H9 (cell line): ENCODE data around the gene BAIAP2L1. TPM values are rescaled to one million over a fixed set of nuclear protein-coding genes. Genes with fewer than 3 reads are reported as not detected.
A peak's percentile ranks its signal among the peaks of the same experiment; 100 is the strongest.

Source experiments
- DNase-seq: peaks from one replicate; pipeline ENCODE4 v3.0.0-alpha.2; 2017
- H2AFZ ChIP-seq: one replicate; pipeline ENCODE4 v1.6.1; 2013; ENCODE audit warnings: mild to moderate bottlenecking, low read length, control low read depth, moderate library complexity
- H2AK5ac ChIP-seq: 2 replicates; pipeline ENCODE4 v1.6.1; 2013; ENCODE audit warnings: low read length, control low read depth, mixed read lengths; ENCODE audit not compliant: insufficient read length
- H2BK120ac ChIP-seq: one replicate; pipeline ENCODE4 v1.6.1; 2013; ENCODE audit warnings: low read depth, mild to moderate bottlenecking, low read length, control low read depth, inconsistent platforms; ENCODE audit not compliant: poor library complexity, severe bottlenecking
- H2BK12ac ChIP-seq: 2 replicates; pipeline ENCODE4 v1.6.1; 2013; ENCODE audit warnings: low read length, control low read depth, mixed read lengths, low read depth; ENCODE audit not compliant: insufficient read length
- H2BK15ac ChIP-seq: 2 replicates; pipeline ENCODE4 v1.6.1; 2013; ENCODE audit warnings: low read depth, low read length, control low read depth
- H2BK20ac ChIP-seq: one replicate; pipeline ENCODE4 v1.6.1; 2013; ENCODE audit warnings: low read depth, mild to moderate bottlenecking, low read length, control low read depth, inconsistent platforms; ENCODE audit not compliant: poor library complexity, severe bottlenecking
- H2BK5ac ChIP-seq: 2 replicates; pipeline ENCODE4 v1.6.1; 2013; ENCODE audit warnings: low read length, control low read depth, mixed read lengths; ENCODE audit not compliant: insufficient read length
- H3K14ac ChIP-seq: 2 replicates; pipeline ENCODE4 v1.6.1; 2013; ENCODE audit warnings: low read length, control low read depth; ENCODE audit not compliant: insufficient read depth
- H3K18ac ChIP-seq: 2 replicates; pipeline ENCODE4 v1.6.1; 2013; ENCODE audit warnings: low read depth, mild to moderate bottlenecking, mixed read lengths, low read length, control low read depth; ENCODE audit not compliant: insufficient read length
- H3K23ac ChIP-seq: 2 replicates; pipeline ENCODE4 v1.6.1; 2013; ENCODE audit warnings: low read length, control low read depth, mixed read lengths, low read depth; ENCODE audit not compliant: insufficient read length
- H3K23me2 ChIP-seq: 2 replicates; pipeline ENCODE4 v1.6.1; 2013; ENCODE audit warnings: low read depth, mild to moderate bottlenecking, mixed read lengths, low read length, control low read depth; ENCODE audit not compliant: insufficient read length, poor library complexity, severe bottlenecking
- H3K27ac ChIP-seq: 2 replicates; pipeline ENCODE4 v1.5.1; 2013; ENCODE audit warnings: low read length, control low read depth, mixed read lengths, low read depth; ENCODE audit not compliant: insufficient read length
- H3K27me3 ChIP-seq: 2 replicates; pipeline ENCODE4 v1.6.1; 2013; ENCODE audit warnings: low read length, control low read depth, inconsistent platforms; ENCODE audit not compliant: insufficient read depth
- H3K4ac ChIP-seq: 2 replicates; pipeline ENCODE4 v1.6.1; 2013; ENCODE audit warnings: low read depth, mild to moderate bottlenecking, control low read depth, inconsistent platforms, low read length, moderate library complexity
- H3K4me1 ChIP-seq: 2 replicates; pipeline ENCODE4 v1.6.1; 2013; ENCODE audit warnings: low read length, control low read depth, inconsistent platforms; ENCODE audit not compliant: insufficient read depth
- H3K4me2 ChIP-seq: 2 replicates; pipeline ENCODE4 v1.6.1; 2013; ENCODE audit warnings: low read length, control low read depth, mixed read lengths; ENCODE audit not compliant: insufficient read length, insufficient read depth
- H3K56ac ChIP-seq: 2 replicates; pipeline ENCODE4 v1.6.1; 2013; ENCODE audit warnings: low read depth, mild to moderate bottlenecking, mixed read lengths, low read length, control low read depth; ENCODE audit not compliant: insufficient read length
- H3K79me1 ChIP-seq: 2 replicates; pipeline ENCODE4 v1.6.1; 2013; ENCODE audit warnings: low read depth, mild to moderate bottlenecking, moderate library complexity, low read length, control low read depth, inconsistent platforms; ENCODE audit not compliant: insufficient read depth, poor library complexity, severe bottlenecking
- H3K79me2 ChIP-seq: 2 replicates; pipeline ENCODE4 v1.6.1; 2013; ENCODE audit warnings: low read length, control low read depth, inconsistent platforms; ENCODE audit not compliant: insufficient read depth
- H3K9ac ChIP-seq: 2 replicates; pipeline ENCODE4 v1.6.1; 2013; ENCODE audit warnings: low read length, control low read depth, mixed read lengths; ENCODE audit not compliant: insufficient read length; ENCODE audit errors: extremely low read depth
- H3K9me3 ChIP-seq: one replicate; pipeline ENCODE4 v1.6.1; 2013; ENCODE audit warnings: low read depth, low read length, inconsistent platforms; ENCODE audit not compliant: control insufficient read depth
- H3T11ph ChIP-seq: one replicate; pipeline ENCODE4 v1.6.1; 2013; ENCODE audit warnings: mild to moderate bottlenecking, low read length, control low read depth, inconsistent platforms
- H4K20me1 ChIP-seq: one replicate; pipeline ENCODE4 v1.6.1; 2013; ENCODE audit not compliant: control insufficient read depth, insufficient read length, insufficient read depth
- H4K5ac ChIP-seq: 2 replicates; pipeline ENCODE4 v1.6.1; 2013; ENCODE audit warnings: low read depth, mild to moderate bottlenecking, mixed read lengths, low read length, control low read depth; ENCODE audit not compliant: insufficient read length
- H4K8ac ChIP-seq: replicated peaks from 2 replicates; pipeline ENCODE4 v1.6.1; 2013; ENCODE audit warnings: low read length, control low read depth, mixed read lengths, low read depth; ENCODE audit not compliant: insufficient read length
- H4K91ac ChIP-seq: 2 replicates; pipeline ENCODE4 v1.6.1; 2013; ENCODE audit warnings: low read depth, mild to moderate bottlenecking, moderate library complexity, mixed read lengths, low read length, control low read depth; ENCODE audit not compliant: insufficient read length
- H3K27ac Mint-ChIP-seq, 3 experiments: 2 replicates in 2 of 3; 3 replicates in 1 of 3; pipeline ENCODE4 v1.8.0; 2020 to 2021; ENCODE audit warnings: mixed read lengths in 3 of 3, mild to moderate bottlenecking in 1 of 3, moderate library complexity in 1 of 3
- H3K27me3 Mint-ChIP-seq: 2 replicates; pipeline ENCODE4 v1.8.0; 2021; ENCODE audit warnings: low read depth, mild to moderate bottlenecking, moderate library complexity, mixed read lengths
- H3K36me3 Mint-ChIP-seq, 3 experiments: 2 replicates in 2 of 3; 3 replicates in 1 of 3; pipeline ENCODE4 v1.8.0; 2020 to 2021; ENCODE audit warnings: low read depth in 3 of 3, mixed read lengths in 3 of 3; ENCODE audit not compliant: insufficient read depth in 1 of 3
- H3K4me1 Mint-ChIP-seq, 2 experiments: 2 replicates each; pipeline ENCODE4 v1.8.0; 2020; ENCODE audit warnings: mixed read lengths in 2 of 2
- H3K4me3 Mint-ChIP-seq, 2 experiments: 2 replicates in 1 of 2; 3 replicates in 1 of 2; pipeline ENCODE4 v1.8.0; 2020 to 2021; ENCODE audit warnings: mild to moderate bottlenecking in 2 of 2, mixed read lengths in 2 of 2, moderate library complexity in 1 of 2
- H3K9me3 Mint-ChIP-seq, 2 experiments: 2 replicates in 1 of 2; 3 replicates in 1 of 2; pipeline ENCODE4 v1.8.0; 2020; ENCODE audit warnings: mild to moderate bottlenecking in 2 of 2, mixed read lengths in 2 of 2, moderate library complexity in 1 of 2
- CTCF ChIP-seq: fragments of 200-600 bp; sonication (generic); conservative IDR thresholded peaks from 3 replicates; pipeline ENCODE4 v1.8.0; 2021; ENCODE audit warnings: antibody characterized with exemption, mild to moderate bottlenecking
- WGBS: extraction: QIAGEN DNeasy Blood & Tissue Kit; methylation state at CpG from one replicate; pipeline ENCODE4 v1.1.7; 2013; ENCODE audit warnings: missing lambda C conversion rate, low lambda C conversion rate, mixed read lengths; ENCODE audit not compliant: insufficient read length; ENCODE audit errors: extremely low coverage; 5-methylcytosine and 5-hydroxymethylcytosine counted together
- total RNA-seq: library from RNA; stranded (reverse); gene quantifications from 2 replicates; pipeline ENCODE4 v1.2.1, GENCODE V29; 2021

BAIAP2L1 gene
- total RNA-seq, 1 experiment from 2014 or later, result 25.9 TPM

GRCh38 chr7:98294326-98294725 is 106.6 kb downstream of the BAIAP2L1 start:
- Histone ChIP-seq H2BK15ac (no peak overlapping the region), H3K27ac (no peak overlapping the region), H4K91ac (no peak overlapping the region), H3K4me2 (no peak overlapping the region), H2BK20ac (no peak overlapping the region), H3K4me1 (no peaks in the 10 kb centered on the region), H3K27me3 (no peaks in the 10 kb centered on the region), H3K9me3 (no peaks in the 10 kb centered on the region), H3K18ac (no peak overlapping the region), H3K79me1 (no peaks in the 10 kb centered on the region), H3K23me2 (no peaks in the 10 kb centered on the region), H3K9ac (no peak overlapping the region), H3K79me2 (no peaks in the 10 kb centered on the region), H3T11ph (no peak overlapping the region), H2BK5ac (no peak overlapping the region), H4K5ac (no peak overlapping the region), H3K4ac (no peak overlapping the region), H3K14ac (no peak overlapping the region), H4K20me1 (no peaks in the 10 kb centered on the region), H2AFZ (no peak overlapping the region), H3K23ac (no peak overlapping the region), H4K8ac (no peak overlapping the region), H2BK12ac (no peak overlapping the region), H2AK5ac (no peak overlapping the region), H2BK120ac (no peak overlapping the region), H3K56ac (no peak overlapping the region)
- H3K27me3 Mint-ChIP-seq, result no peaks in the 10 kb centered on the region
- no peak for DNase-seq
- peaks cover 16 to 22% of the 10 kb centered on the region in 2 experiments for H3K4me1 Mint-ChIP-seq
- H3K4me3 Mint-ChIP-seq, result peak overlapping the region in 1 of 2 experiments; percentile 23; a peak in 2 of 5 replicates
- peaks cover 10 to 54% (median 44%) of the 10 kb centered on the region in 3 experiments; a peak in 6 of 7 replicates for H3K36me3 Mint-ChIP-seq
- no peak for TF ChIP-seq CTCF
- no peaks in the 10 kb centered on the region for H3K9me3 Mint-ChIP-seq
- H3K27ac Mint-ChIP-seq, result peak overlapping the region; percentile 27 to 81 (median 70); a peak in 4 of 7 replicates
- WGBS, result no CpG with 5 or more reads among the region's 15 CpGs
